Activated CD4-positive, alpha-beta memory T cell treated with anti-CD3 and anti-CD28 coated beads for 36 hours (primary cell): ENCODE measurements around the gene TBCD. TPM values are rescaled to one million over a fixed set of nuclear protein-coding genes. Genes with fewer than 3 reads are reported as not detected.

Source experiments
- CTCF ChIA-PET: fragments of 350-600 bp; sonication (Branson Sonifier 250); formaldehyde crosslinking; loops from one replicate; lab custom pipeline; 2021; ENCODE audit warnings: antibody characterized with exemption, inconsistent platforms; lab: Charles Lee
- POLR2A ChIA-PET: fragments of 350-600 bp; sonication (Branson Sonifier 250); formaldehyde crosslinking; loops from one replicate; lab custom pipeline; 2021; ENCODE audit warnings: antibody characterized with exemption; lab: Charles Lee
- DNase-seq: peaks from one replicate; pipeline ENCODE4 v3.0.0-alpha.2; 2020
- H3K27ac Mint-ChIP-seq: one replicate; pipeline ENCODE4 v1.8.0; 2021; ENCODE audit warnings: mixed read lengths
- H3K27me3 Mint-ChIP-seq: one replicate; pipeline ENCODE4 v1.8.0; 2021; ENCODE audit warnings: mixed read lengths
- H3K36me3 Mint-ChIP-seq: one replicate; pipeline ENCODE4 v1.8.0; 2021; ENCODE audit warnings: mixed read lengths
- H3K4me1 Mint-ChIP-seq: one replicate; pipeline ENCODE4 v1.8.0; 2021; ENCODE audit warnings: low read depth, mixed read lengths
- H3K4me3 Mint-ChIP-seq: one replicate; pipeline ENCODE4 v1.8.0; 2021; ENCODE audit warnings: mild to moderate bottlenecking, mixed read lengths
- H3K9me3 Mint-ChIP-seq: one replicate; pipeline ENCODE4 v1.8.0; 2021; ENCODE audit warnings: mixed read lengths
- intact Hi-C: fragments of 100-400 bp; cut with micrococcal nuclease; formaldehyde crosslinking; loops from one replicate; pipeline ENCODE4 v1.15.1; 2023
- total RNA-seq, 2 experiments: library from RNA; stranded (reverse); gene quantifications; one replicate each; pipeline ENCODE4 v1.2.3, GENCODE V29; 2021

The TBCD gene
- total RNA-seq, 2 experiments from 2014 or later: 97.0 to 98.2 TPM

GRCh38 chr17:82826211-82826610 lies 74.3 kb downstream of the TBCD start:
- POLR2A ChIA-PET: no interaction called here
- DNase-seq: no peak
- Mint-ChIP-seq H3K4me3 (no peak overlapping the region), H3K4me1 (no peaks in the 10 kb centered on the region), H3K27me3 (no peaks in the 10 kb centered on the region), H3K36me3 (peaks cover 29% of the 10 kb centered on the region), H3K27ac (no peak overlapping the region), H3K9me3 (no peaks in the 10 kb centered on the region)
- CTCF ChIA-PET: no interaction called here
- intact Hi-C loops: no loop called here

GRCh38 chr17:82826956-82827355 lies 75.1 kb downstream of the TBCD start:
- H3K27me3 Mint-ChIP-seq: no peaks in the 10 kb centered on the region
- H3K4me3 Mint-ChIP-seq: no peak overlapping the region
- CTCF ChIA-PET: no interaction called here
- H3K27ac Mint-ChIP-seq: no peak overlapping the region
- no peaks in the 10 kb centered on the region for H3K9me3 Mint-ChIP-seq
- intact Hi-C loops: no loop called here
- no peaks in the 10 kb centered on the region for H3K4me1 Mint-ChIP-seq
- DNase-seq: no peak
- H3K36me3 Mint-ChIP-seq: peaks cover 27% of the 10 kb centered on the region
- POLR2A ChIA-PET: no interaction called here

GRCh38 chr17:82828875-82829487 lies 77.1 kb downstream of the TBCD start:
- POLR2A ChIA-PET: no interaction called here
- DNase-seq: no peak
- Mint-ChIP-seq H3K27ac (no peak overlapping the region), H3K4me1 (no peaks in the 10 kb centered on the region), H3K4me3 (no peak overlapping the region), H3K9me3 (no peaks in the 10 kb centered on the region), H3K27me3 (no peaks in the 10 kb centered on the region), H3K36me3 (peaks cover 23% of the 10 kb centered on the region)
- CTCF ChIA-PET: interaction anchor here (1.1 kb wide), 1 partner anchor 8 kb away, joined by 3 read pairs; no protein-coding TSS in a partner anchor
- intact Hi-C loops: no loop called here

GRCh38 chr17:82830249-82830661 lies 78.4 kb downstream of the TBCD start:
- intact Hi-C loops: no loop called here
- ChIA-PET POLR2A (no interaction called here), CTCF (interaction anchor here (1.1 kb wide), 1 partner anchor 9 kb away, joined by 3 read pairs; no protein-coding TSS in a partner anchor)
- Mint-ChIP-seq H3K27me3 (no peaks in the 10 kb centered on the region), H3K4me1 (no peaks in the 10 kb centered on the region), H3K9me3 (no peaks in the 10 kb centered on the region), H3K27ac (no peak overlapping the region), H3K36me3 (peaks cover 23% of the 10 kb centered on the region), H3K4me3 (no peak overlapping the region)
- DNase-seq: no peak

- DNase-seq: no peak
- no peaks in the 10 kb centered on the region for H3K4me1 Mint-ChIP-seq
- no peak overlapping the region for H3K4me3 Mint-ChIP-seq
- ChIA-PET POLR2A (no interaction called here), CTCF (no interaction called here)
- peaks cover 23% of the 10 kb centered on the region for H3K36me3 Mint-ChIP-seq
- H3K27me3 Mint-ChIP-seq: no peaks in the 10 kb centered on the region
- H3K9me3 Mint-ChIP-seq: no peaks in the 10 kb centered on the region
- no peak overlapping the region for H3K27ac Mint-ChIP-seq
- intact Hi-C loops: no loop called here
Observed at GRCh38 chr17:82831041-82831817, 79.4 kb downstream of the TBCD start.

GRCh38 chr17:82831818-82832200 lies 79.9 kb downstream of the TBCD start:
- no peaks in the 10 kb centered on the region for H3K9me3 Mint-ChIP-seq
- POLR2A ChIA-PET: no interaction called here
- intact Hi-C loops: no loop called here
- no peak overlapping the region for H3K4me3 Mint-ChIP-seq
- peaks cover 23% of the 10 kb centered on the region for H3K36me3 Mint-ChIP-seq
- H3K27ac Mint-ChIP-seq: no peak overlapping the region
- no peaks in the 10 kb centered on the region for H3K4me1 Mint-ChIP-seq
- H3K27me3 Mint-ChIP-seq: no peaks in the 10 kb centered on the region
- DNase-seq: no peak
- CTCF ChIA-PET: interaction anchor here (0.6 kb wide), 1 partner anchor 366 kb away, joined by 4 read pairs; no protein-coding TSS in a partner anchor

- CTCF ChIA-PET: interaction anchor here (0.6 kb wide), 1 partner anchor 366 kb away, joined by 4 read pairs; no protein-coding TSS in a partner anchor
- no peak overlapping the region for H3K27ac Mint-ChIP-seq
- H3K4me3 Mint-ChIP-seq: no peak overlapping the region
- H3K9me3 Mint-ChIP-seq: no peaks in the 10 kb centered on the region
- H3K27me3 Mint-ChIP-seq: no peaks in the 10 kb centered on the region
- peaks cover 20% of the 10 kb centered on the region for H3K36me3 Mint-ChIP-seq
- POLR2A ChIA-PET: no interaction called here
- H3K4me1 Mint-ChIP-seq: no peaks in the 10 kb centered on the region
- no peak for DNase-seq
- intact Hi-C loops: no loop called here
Observed at GRCh38 chr17:82832411-82832810, 80.5 kb downstream of the TBCD start.

GRCh38 chr17:82832881-82833475 lies 81.1 kb downstream of the TBCD start:
- intact Hi-C loops: no loop called here
- peaks cover 14% of the 10 kb centered on the region for H3K36me3 Mint-ChIP-seq
- no peak for DNase-seq
- H3K27me3 Mint-ChIP-seq: no peaks in the 10 kb centered on the region
- ChIA-PET POLR2A (no interaction called here), CTCF (no interaction called here)
- H3K4me3 Mint-ChIP-seq: no peak overlapping the region
- H3K27ac Mint-ChIP-seq: no peak overlapping the region
- no peaks in the 10 kb centered on the region for H3K4me1 Mint-ChIP-seq
- H3K9me3 Mint-ChIP-seq: no peaks in the 10 kb centered on the region

- Mint-ChIP-seq H3K4me3 (no peak overlapping the region), H3K9me3 (no peaks in the 10 kb centered on the region), H3K27me3 (no peaks in the 10 kb centered on the region), H3K36me3 (no peaks in the 10 kb centered on the region), H3K4me1 (no peaks in the 10 kb centered on the region), H3K27ac (no peak overlapping the region)
- ChIA-PET POLR2A (no interaction called here), CTCF (no interaction called here)
- intact Hi-C loops: no loop called here
- DNase-seq: no peak
Observed at GRCh38 chr17:82835122-82835521, 83.3 kb downstream of the TBCD start.

- POLR2A ChIA-PET: no interaction called here
- intact Hi-C loops: no loop called here
- H3K4me1 Mint-ChIP-seq: no peaks in the 10 kb centered on the region
- no peaks in the 10 kb centered on the region for H3K27me3 Mint-ChIP-seq
- CTCF ChIA-PET: no interaction called here
- DNase-seq: no peak
- H3K36me3 Mint-ChIP-seq: no peaks in the 10 kb centered on the region
- H3K27ac Mint-ChIP-seq: no peak overlapping the region
- no peaks in the 10 kb centered on the region for H3K9me3 Mint-ChIP-seq
- H3K4me3 Mint-ChIP-seq: no peak overlapping the region
Observed at GRCh38 chr17:82835766-82836512, 84.1 kb downstream of the TBCD start.

- H3K9me3 Mint-ChIP-seq: no peaks in the 10 kb centered on the region
- H3K27ac Mint-ChIP-seq: no peak overlapping the region
Observed at GRCh38 chr17:82836823-82837357, 85.0 kb downstream of the TBCD start.

More at GRCh38 chr17:82836823-82837357, 85.0 kb downstream of the TBCD start:
- CTCF ChIA-PET: no interaction called here
- intact Hi-C loops: no loop called here
- H3K36me3 Mint-ChIP-seq: no peaks in the 10 kb centered on the region
- no peaks in the 10 kb centered on the region for H3K27me3 Mint-ChIP-seq
- DNase-seq: no peak
- H3K4me3 Mint-ChIP-seq: no peak overlapping the region
- H3K4me1 Mint-ChIP-seq: no peaks in the 10 kb centered on the region
- POLR2A ChIA-PET: no interaction called here
